Caco-2 (cell line): Measurements from ENCODE around the gene EGFR. TPM values are rescaled to one million over a fixed set of nuclear protein-coding genes. Genes with fewer than 3 reads are reported as not detected.

Experiments used
- BruUV-seq: library from RNA; stranded (reverse); fragments of 400-500 nt; replicated peaks from 2 replicates; lab custom pipeline; 2021; lab: Mats Ljungman, UMichigan
- CTCF ChIA-PET: fragments of 300-600 bp; sonication (Branson Sonifier 250); formaldehyde crosslinking; loops from one replicate; lab custom pipeline; 2022; ENCODE audit warnings: antibody characterized with exemption; lab: Charles Lee
- POLR2A ChIA-PET: fragments of 300-600 bp; sonication (Branson Sonifier 250); formaldehyde crosslinking; loops from one replicate; lab custom pipeline; 2022; ENCODE audit warnings: antibody characterized with exemption; lab: Charles Lee
- DNase-seq, 2 experiments: peaks; one replicate each; pipeline versions ENCODE4 v3.0.0 to v3.0.0-alpha.2; 2020 to 2022
- H3K27me3 ChIP-seq: replicated peaks from 2 replicates; pipeline ENCODE4 v1.6.0; 2011; ENCODE audit warnings: low read length; ENCODE audit not compliant: control insufficient read depth, insufficient read depth
- H3K36me3 ChIP-seq: 2 replicates; pipeline ENCODE4 v1.5.1; 2011; ENCODE audit warnings: low read length; ENCODE audit not compliant: control insufficient read depth, insufficient read depth
- H3K4me1 ChIP-seq: fragments of 250-450 bp; sonication (Bioruptor Pico); 2 replicates; pipeline ENCODE4 v1.5.1; 2020; ENCODE audit warnings: mild to moderate bottlenecking
- H3K4me3 ChIP-seq: 2 replicates; pipeline ENCODE4 v1.5.1; 2011; ENCODE audit warnings: low read depth, mild to moderate bottlenecking, control low read depth, low read length
- H3K9me3 ChIP-seq: fragments of 250-450 bp; sonication (Bioruptor Pico); 2 replicates; pipeline ENCODE4 v1.5.1; 2020; ENCODE audit warnings: mild to moderate bottlenecking, moderate library complexity
- H3K27ac Mint-ChIP-seq: one replicate; pipeline ENCODE4 v1.8.0; 2022; ENCODE audit warnings: mixed read lengths; ENCODE audit not compliant: unreplicated experiment
- H3K27me3 Mint-ChIP-seq: one replicate; pipeline ENCODE4 v1.8.0; 2022; ENCODE audit warnings: mixed read lengths; ENCODE audit not compliant: insufficient read depth, unreplicated experiment
- H3K36me3 Mint-ChIP-seq: one replicate; pipeline ENCODE4 v1.8.0; 2022; ENCODE audit warnings: mild to moderate bottlenecking, mixed read lengths; ENCODE audit not compliant: insufficient read depth, unreplicated experiment
- H3K4me1 Mint-ChIP-seq: one replicate; pipeline ENCODE4 v1.8.0; 2022; ENCODE audit warnings: low read depth, mixed read lengths; ENCODE audit not compliant: unreplicated experiment
- H3K4me3 Mint-ChIP-seq: one replicate; pipeline ENCODE4 v1.8.0; 2022; ENCODE audit warnings: mild to moderate bottlenecking, moderate library complexity, mixed read lengths; ENCODE audit not compliant: unreplicated experiment
- H3K9me3 Mint-ChIP-seq: one replicate; pipeline ENCODE4 v1.8.0; 2022; ENCODE audit warnings: mixed read lengths; ENCODE audit not compliant: unreplicated experiment
- CTCF ChIP-seq, 2 experiments: fragments of 200-600 bp in 1 of 2; IDR thresholded peaks; 1 replicate in 1 of 2; 2 replicates in 1 of 2; pipeline versions ENCODE4 v1.5.1 to v1.8.0; 2011 to 2022; ENCODE audit warnings: antibody characterized with exemption in 1 of 2, control low read depth in 1 of 2, inconsistent platforms in 1 of 2, low read depth in 1 of 2, low read length in 1 of 2, mild to moderate bottlenecking in 1 of 2, moderate library complexity in 1 of 2; ENCODE audit not compliant: insufficient read depth in 1 of 2, severe bottlenecking in 1 of 2, unreplicated experiment in 1 of 2
- intact Hi-C: fragments of 100-400 bp; cut with micrococcal nuclease; formaldehyde crosslinking; loops from one replicate; pipeline ENCODE4 v1.10.0; 2022; ENCODE audit not compliant: unreplicated experiment
- total RNA-seq: library from RNA; stranded (reverse); gene quantifications from 2 replicates; pipeline ENCODE4 v1.2.3, GENCODE V29; 2022

The EGFR gene
- total RNA-seq, 1 experiment from 2014 or later, result 60.1 TPM

- CTCF ChIA-PET, result no interaction called here
- no peak overlapping the region for H3K4me3 ChIP-seq
- no peak for DNase-seq
- POLR2A ChIA-PET, result no interaction called here
- Mint-ChIP-seq H3K9me3 (peaks cover 17% of the 10 kb centered on the region), H3K27ac (no peak overlapping the region), H3K27me3 (no peaks in the 10 kb centered on the region), H3K36me3 (no peaks in the 10 kb centered on the region), H3K4me1 (no peaks in the 10 kb centered on the region), H3K4me3 (no peak overlapping the region)
- H3K36me3 ChIP-seq, result no peaks in the 10 kb centered on the region
- intact Hi-C loops, result no loop called here
- TF ChIP-seq CTCF (IDR thresholded peaks at IDR 0.05; ENCODE audit: insufficient read depth in 1 of 2, low read depth in 1 of 2, low read length in 1 of 2, severe bottlenecking in 1 of 2, unreplicated experiment in 1 of 2), result no peak
- H3K9me3 ChIP-seq, result no peaks in the 10 kb centered on the region; the same call in 1 of the 2 replicates
- H3K4me1 ChIP-seq, result no peaks in the 10 kb centered on the region
- H3K27me3 ChIP-seq, result no peaks in the 10 kb centered on the region
- no TSS peak for BruUV-seq
These were observed 205.3 kb downstream of the EGFR start for GRCh38 chr7:55224111-55224510.

GRCh38 chr7:55224810-55225209 is 206.0 kb downstream of the EGFR start:
- no peak for DNase-seq
- Histone ChIP-seq H3K4me1 (no peaks in the 10 kb centered on the region), H3K9me3 (no peaks in the 10 kb centered on the region; the same call in 1 of the 2 replicates), H3K4me3 (no peak overlapping the region), H3K36me3 (no peaks in the 10 kb centered on the region), H3K27me3 (no peaks in the 10 kb centered on the region)
- H3K9me3 Mint-ChIP-seq, result peaks cover 21% of the 10 kb centered on the region
- H3K27ac Mint-ChIP-seq, result no peak overlapping the region
- no peaks in the 10 kb centered on the region for H3K27me3 Mint-ChIP-seq
- H3K4me3 Mint-ChIP-seq, result no peak overlapping the region
- ChIA-PET CTCF (no interaction called here), POLR2A (no interaction called here)
- no peak for TF ChIP-seq CTCF (IDR thresholded peaks at IDR 0.05; ENCODE audit: insufficient read depth in 1 of 2, low read depth in 1 of 2, low read length in 1 of 2, severe bottlenecking in 1 of 2, unreplicated experiment in 1 of 2)
- no peaks in the 10 kb centered on the region for H3K4me1 Mint-ChIP-seq
- no peaks in the 10 kb centered on the region for H3K36me3 Mint-ChIP-seq
- BruUV-seq, result no TSS peak
- intact Hi-C loops, result no loop called here

- TF ChIP-seq CTCF (IDR thresholded peaks at IDR 0.05; ENCODE audit: insufficient read depth in 1 of 2, low read depth in 1 of 2, low read length in 1 of 2, severe bottlenecking in 1 of 2, unreplicated experiment in 1 of 2), result no peak
- H3K4me3 ChIP-seq, result no peak overlapping the region
- H3K27me3 ChIP-seq, result no peaks in the 10 kb centered on the region
- POLR2A ChIA-PET, result no interaction called here
- no peak for DNase-seq
- BruUV-seq, result no TSS peak
- Mint-ChIP-seq H3K27me3 (peaks cover 5% of the 10 kb centered on the region), H3K4me1 (no peaks in the 10 kb centered on the region), H3K4me3 (no peak overlapping the region), H3K9me3 (peaks cover 21% of the 10 kb centered on the region), H3K36me3 (no peaks in the 10 kb centered on the region), H3K27ac (no peak overlapping the region)
- intact Hi-C loops, result no loop called here
- no peaks in the 10 kb centered on the region; the same call in 1 of the 2 replicates for H3K9me3 ChIP-seq
- no peaks in the 10 kb centered on the region for H3K36me3 ChIP-seq
- CTCF ChIA-PET, result no interaction called here
- H3K4me1 ChIP-seq, result no peaks in the 10 kb centered on the region
These were observed 211.2 kb downstream of the EGFR start for GRCh38 chr7:55230014-55230413.
